ENCODE data around the gene TEC.

DNA sequence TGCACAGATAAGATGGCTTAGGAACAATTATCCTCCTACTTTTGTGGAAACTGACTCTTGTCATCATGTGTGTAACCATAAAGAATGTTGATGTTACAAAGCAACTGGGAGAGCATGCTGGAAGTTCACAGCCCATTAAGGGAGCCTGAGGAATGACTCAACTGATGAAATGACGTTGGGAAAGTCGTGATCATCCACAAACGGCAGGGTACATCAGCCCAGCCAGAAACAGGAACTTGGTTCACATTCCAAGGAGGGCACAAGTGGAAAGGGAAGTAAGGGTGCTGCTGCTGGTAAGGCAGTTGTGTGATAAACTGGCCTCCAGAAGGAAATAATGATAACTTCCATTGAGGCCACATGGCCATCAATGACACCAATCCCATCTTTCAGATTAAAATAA lies 6.7 kb downstream of the TEC start:
- TF ChIP-seq ATF3 (IDR thresholded peaks at IDR 0.05), result no peak
- no peak for TF ChIP-seq CEBPB (IDR thresholded peaks at IDR 0.05; ENCODE audit: low read depth)
- no peak for TF ChIP-seq EZH2 (IDR thresholded peaks at IDR 0.05)
- TF ChIP-seq POLR2A (IDR thresholded peaks at IDR 0.05; ENCODE audit: borderline replicate concordance, extremely low read depth, insufficient read depth, insufficient read length), result no peak
- TF ChIP-seq, protein P1, sequence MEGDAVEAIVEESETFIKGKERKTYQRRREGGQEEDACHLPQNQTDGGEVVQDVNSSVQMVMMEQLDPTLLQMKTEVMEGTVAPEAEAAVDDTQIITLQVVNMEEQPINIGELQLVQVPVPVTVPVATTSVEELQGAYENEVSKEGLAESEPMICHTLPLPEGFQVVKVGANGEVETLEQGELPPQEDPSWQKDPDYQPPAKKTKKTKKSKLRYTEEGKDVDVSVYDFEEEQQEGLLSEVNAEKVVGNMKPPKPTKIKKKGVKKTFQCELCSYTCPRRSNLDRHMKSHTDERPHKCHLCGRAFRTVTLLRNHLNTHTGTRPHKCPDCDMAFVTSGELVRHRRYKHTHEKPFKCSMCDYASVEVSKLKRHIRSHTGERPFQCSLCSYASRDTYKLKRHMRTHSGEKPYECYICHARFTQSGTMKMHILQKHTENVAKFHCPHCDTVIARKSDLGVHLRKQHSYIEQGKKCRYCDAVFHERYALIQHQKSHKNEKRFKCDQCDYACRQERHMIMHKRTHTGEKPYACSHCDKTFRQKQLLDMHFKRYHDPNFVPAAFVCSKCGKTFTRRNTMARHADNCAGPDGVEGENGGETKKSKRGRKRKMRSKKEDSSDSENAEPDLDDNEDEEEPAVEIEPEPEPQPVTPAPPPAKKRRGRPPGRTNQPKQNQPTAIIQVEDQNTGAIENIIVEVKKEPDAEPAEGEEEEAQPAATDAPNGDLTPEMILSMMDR (IDR thresholded peaks at IDR 0.05 in 2 of 3, conservative IDR thresholded peaks at IDR 0.05 in 1 of 3; ENCODE audit: borderline replicate concordance in 1 of 3, insufficient read depth in 1 of 3, low read depth in 2 of 3, low read length in 2 of 3), result no peak
- no peak for TF ChIP-seq YY1 (IDR thresholded peaks at IDR 0.05; ENCODE audit: extremely low read depth, insufficient replicate concordance, low read depth, low read length)
- TF ChIP-seq, protein P2, sequence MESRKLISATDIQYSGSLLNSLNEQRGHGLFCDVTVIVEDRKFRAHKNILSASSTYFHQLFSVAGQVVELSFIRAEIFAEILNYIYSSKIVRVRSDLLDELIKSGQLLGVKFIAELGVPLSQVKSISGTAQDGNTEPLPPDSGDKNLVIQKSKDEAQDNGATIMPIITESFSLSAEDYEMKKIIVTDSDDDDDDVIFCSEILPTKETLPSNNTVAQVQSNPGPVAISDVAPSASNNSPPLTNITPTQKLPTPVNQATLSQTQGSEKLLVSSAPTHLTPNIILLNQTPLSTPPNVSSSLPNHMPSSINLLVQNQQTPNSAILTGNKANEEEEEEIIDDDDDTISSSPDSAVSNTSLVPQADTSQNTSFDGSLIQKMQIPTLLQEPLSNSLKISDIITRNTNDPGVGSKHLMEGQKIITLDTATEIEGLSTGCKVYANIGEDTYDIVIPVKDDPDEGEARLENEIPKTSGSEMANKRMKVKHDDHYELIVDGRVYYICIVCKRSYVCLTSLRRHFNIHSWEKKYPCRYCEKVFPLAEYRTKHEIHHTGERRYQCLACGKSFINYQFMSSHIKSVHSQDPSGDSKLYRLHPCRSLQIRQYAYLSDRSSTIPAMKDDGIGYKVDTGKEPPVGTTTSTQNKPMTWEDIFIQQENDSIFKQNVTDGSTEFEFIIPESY (IDR thresholded peaks at IDR 0.05; ENCODE audit: extremely low read depth, insufficient replicate concordance, low read length), result no peak
- TF ChIP-seq EZH2phosphoT487 (IDR thresholded peaks at IDR 0.05; ENCODE audit: borderline replicate concordance), result no peak
